HG03135 (cell line): ENCODE data around the gene PIGU.
"Not testable (repeated sequence)": the region's sequence is repeated elsewhere in the genome, so short reads cannot be mapped to it uniquely, and the experiment has no call there.

Source experiments
- ATAC-seq: cut with Tn5 transposase; IDR thresholded peaks from one replicate; pipeline ENCODE4 v1.9.1; 2021; ENCODE audit warnings: mild to moderate bottlenecking, moderate library complexity; ENCODE audit not compliant: unreplicated experiment

PIGU gene

DNA sequence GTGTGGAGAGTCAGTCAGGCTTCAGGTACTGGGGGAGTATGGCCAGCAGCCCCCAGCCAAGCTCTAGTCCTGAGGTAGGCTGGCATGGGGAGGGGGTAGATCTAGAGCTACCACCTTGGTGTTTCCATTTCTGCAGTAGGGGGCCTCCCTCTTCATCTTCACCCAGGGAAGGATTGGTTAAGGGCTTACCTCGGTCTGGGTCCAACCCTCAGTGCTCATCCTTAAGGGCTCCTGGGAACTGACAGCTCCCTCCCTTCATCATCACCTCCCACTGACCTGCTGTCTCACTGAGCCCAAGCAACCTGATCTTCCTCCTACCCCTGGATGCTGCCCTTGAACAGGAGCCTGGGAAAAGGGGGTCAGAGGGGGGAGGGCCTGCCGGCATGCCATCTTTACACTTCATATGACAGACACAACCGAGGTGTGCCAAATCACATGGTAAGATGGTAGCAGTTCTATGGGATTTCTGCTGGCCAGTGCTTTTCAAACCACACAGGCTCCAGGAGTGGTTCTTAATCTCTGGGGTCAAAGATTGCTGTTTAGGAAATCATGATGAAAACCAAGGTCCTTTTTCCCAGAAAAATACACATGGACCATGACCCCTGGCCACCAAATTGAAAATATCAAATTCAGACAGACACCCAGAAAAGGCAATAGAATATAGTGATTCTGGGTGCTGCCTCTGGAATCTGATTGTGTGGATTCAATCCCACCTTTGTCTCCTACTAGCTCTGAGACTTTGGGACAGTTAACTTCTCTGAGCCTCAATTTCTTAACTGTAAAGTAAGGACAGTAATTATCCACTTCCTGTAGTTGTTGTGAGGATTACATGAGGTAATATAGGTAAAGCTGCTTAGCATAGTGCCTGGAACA lies 30.3 kb upstream of the PIGU start:
- ATAC-seq = no peak

DNA sequence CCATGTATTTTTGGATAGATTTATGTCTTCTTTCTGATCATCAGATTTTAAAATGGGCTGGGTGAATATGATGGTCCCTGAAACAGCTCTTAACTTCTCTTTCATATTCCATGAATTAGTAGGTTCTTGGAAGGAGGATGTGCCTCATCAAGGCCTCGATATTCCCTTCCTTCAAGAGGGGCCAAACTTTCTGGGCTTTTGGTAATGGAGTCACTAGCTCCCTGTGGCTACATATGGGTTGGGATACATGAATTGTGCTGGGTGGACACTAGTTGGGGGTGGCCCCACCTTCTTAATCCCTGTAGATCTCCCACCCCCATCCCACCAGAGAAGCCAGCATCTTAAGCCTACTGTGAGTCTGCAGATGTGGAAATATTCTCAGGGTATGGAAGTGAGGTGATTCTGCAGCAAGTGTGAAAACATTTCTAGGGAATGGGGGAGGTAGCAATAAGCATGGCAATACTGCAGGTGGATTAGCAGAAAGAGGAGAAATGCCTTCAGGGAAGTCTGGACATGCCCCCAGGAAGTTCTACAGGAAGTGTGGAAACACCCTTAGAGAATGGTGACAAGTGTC lies 29.5 kb upstream of the PIGU start:
- ATAC-seq = no peak

GRCh38 chr20:34705397-34706301 lies 28.8 kb upstream of the PIGU start:
- no peak for ATAC-seq

DNA sequence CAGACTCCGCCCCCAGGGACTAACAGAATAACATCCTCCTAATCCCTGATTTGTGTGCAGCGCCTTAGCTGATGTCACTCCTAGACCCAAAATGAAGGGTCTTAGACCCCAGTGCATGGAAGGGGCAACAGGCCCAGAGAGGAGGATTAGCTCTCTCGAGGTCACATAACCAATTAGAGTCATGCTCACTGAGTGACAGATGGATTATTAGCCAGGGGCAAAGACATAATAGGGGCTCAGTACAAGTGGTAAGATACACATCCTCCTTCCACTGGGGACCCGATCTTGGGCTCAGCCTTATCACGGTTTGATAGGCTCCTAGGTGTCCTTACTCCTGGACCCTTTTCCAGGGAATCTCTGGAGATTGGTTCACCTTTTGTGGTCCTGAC lies 28.1 kb upstream of the PIGU start:
- no peak for ATAC-seq

DNA sequence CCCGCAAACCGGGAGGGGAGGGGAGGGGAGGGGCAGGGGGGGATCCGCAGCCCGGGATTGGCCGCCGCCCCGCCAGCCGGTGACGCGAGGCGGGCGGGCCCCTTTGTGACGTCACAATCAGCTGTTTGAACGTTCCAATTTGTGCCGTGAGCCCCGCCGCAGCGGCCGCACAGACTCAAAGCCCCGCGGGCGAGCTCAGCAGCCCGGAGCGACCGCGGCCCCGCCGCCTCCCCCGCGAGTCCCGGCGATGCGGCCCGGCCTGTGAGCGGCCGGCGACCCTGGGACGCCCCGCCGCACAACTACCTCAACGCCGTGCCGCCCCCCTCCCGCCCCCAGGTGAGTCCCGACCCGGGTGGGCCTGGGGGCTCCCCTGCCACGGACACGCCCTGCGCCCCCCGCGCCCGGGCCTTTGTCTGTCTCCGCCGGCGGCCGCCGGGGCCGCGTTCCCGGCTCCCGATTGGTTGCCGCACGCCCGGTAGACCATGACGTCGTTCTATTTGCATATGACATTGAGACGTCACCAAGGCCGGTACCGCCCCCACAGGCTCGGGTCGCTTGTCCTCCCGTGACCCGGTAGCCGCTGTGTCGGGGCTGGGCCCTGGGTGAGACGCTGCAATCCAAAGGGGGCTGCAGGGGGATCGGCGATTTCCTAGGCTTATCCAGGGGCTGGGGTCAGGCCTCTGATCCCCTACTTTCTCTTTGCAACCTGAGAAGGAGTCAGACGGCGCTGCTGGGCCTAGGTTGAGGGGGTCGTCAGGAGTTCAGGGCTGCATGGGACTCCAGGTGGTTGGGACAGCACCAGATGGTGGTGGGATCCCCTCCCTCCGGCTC lies 27.5 kb upstream of the PIGU start, which contains the start of gene TP53INP2:
TSS of gene TP53INP2 (plus strand) at position 168 of the 831 bp plus-strand sequence. CDS start 4,396 bp downstream, outside the sequence.
- peak; percentile 42 for ATAC-seq

DNA sequence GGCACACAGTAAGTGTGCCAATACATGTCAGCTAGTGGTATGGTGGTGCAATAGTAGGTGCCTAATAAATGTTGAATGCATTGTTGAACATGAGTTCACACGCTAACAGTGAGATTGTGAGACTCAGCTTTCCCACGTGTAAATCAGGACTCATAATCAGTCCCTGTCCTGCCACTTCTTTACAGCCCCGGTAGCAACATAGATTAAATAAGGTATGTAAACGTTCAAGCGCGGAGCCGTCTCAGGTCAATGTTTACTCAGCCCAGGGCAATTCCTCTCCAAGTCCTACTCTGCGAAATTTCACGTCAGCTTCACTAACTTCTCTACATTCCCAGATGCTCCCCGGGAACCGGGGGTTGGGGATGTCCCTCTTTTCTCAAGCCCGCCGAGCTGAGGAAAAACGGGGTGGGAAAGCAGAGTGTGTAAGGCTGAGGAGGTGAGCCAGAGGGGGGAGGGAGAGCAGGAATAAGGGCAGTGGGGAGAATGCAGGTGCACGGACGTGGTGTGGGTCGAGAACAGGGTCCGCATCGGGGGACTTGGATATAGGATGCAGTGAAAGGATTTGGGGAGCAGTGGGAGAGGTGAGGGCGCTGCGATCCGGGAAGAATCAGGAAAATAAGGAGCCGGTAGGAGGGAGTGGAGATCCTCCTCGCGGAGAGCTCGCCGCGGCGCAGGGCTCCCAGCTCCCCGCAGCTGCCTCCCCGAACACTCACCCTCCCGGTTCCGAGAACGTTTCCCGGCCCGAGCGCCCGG lies 26.7 kb upstream of the PIGU start:
- peak; percentile 3 for ATAC-seq

DNA sequence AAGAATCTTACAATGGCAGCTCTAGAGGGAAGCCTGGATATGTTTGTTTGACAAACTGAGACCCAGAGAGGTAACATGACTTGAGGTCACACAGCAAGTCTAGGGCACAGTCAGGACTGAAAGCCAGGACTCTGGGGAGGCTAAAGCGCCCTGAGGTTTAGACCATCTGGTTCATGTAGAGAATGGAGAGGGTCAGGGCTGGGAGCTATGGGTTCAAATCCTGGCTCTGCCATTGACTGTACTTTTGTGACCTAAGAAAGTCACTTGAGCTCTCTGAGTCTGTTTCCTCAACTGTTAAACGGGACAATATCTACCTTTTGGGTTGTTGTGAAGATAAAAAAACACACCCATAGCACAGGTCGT lies 26.1 kb upstream of the PIGU start:
- ATAC-seq = no peak

GRCh38 chr20:34701405-34702085 lies 24.7 kb upstream of the PIGU start:
- no peak for ATAC-seq

DNA sequence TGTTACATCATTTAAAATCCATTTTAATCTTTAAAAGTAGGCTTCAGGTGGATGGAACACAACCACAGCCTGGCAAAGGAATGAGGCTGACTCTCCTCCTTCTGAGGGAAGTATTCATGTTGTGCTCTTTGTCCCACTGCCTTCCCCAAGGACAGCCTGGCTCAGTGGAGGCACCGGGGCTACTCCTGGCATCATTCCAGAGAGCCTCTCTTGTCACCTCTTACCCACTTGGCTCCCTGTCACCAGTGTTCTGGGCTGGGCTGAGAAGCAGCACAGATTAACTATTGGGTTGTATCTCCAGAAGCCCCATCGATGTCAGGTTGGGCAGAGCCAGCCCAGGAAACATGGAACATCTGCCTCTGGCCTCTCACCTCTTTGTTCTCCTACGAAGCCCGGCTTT lies 16.5 kb upstream of the PIGU start:
- ATAC-seq = no peak

DNA sequence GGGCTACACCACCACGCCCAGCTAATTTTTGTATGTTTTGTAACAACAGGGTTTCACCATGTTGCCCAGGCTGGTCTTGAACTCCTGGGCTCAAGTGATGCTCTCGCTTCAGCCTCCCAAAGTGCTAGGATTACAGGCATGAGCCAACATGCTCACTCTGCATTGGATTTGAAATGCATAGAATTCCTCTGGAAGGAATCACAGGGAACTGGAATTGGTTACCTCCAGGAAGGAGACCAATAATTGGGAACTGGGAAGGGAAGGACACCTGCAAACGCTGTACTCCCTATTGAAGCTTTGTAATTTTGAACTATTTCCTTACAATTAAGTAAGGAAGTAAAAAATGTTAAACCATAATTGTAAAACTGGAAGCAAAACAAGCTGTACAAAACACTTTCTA lies 14.9 kb upstream of the PIGU start:
- ATAC-seq = no peak

- no peak for ATAC-seq
Observed at GRCh38 chr20:34689486-34689885, 12.6 kb upstream of the PIGU start.

DNA sequence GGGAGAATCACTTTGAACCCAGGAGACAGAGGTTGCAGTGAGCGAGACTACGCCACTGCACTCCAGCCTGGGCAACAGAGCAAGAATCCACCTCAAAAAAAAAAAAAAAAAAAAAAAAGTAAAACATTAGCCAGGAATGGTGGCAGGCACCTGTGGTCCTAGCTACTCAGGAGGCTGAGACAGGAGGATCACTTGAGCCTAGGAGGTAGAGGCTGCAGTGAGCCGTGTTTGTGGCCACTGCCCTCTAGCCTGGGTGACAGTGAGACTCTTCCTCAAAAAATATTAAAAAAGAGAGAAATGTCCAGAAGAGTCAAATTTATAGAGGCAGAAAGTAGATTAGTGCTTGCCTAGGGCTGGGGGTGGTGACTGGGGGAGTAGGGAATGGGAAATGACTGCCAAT lies 6.8 kb upstream of the PIGU start:
- ATAC-seq = no peak

DNA sequence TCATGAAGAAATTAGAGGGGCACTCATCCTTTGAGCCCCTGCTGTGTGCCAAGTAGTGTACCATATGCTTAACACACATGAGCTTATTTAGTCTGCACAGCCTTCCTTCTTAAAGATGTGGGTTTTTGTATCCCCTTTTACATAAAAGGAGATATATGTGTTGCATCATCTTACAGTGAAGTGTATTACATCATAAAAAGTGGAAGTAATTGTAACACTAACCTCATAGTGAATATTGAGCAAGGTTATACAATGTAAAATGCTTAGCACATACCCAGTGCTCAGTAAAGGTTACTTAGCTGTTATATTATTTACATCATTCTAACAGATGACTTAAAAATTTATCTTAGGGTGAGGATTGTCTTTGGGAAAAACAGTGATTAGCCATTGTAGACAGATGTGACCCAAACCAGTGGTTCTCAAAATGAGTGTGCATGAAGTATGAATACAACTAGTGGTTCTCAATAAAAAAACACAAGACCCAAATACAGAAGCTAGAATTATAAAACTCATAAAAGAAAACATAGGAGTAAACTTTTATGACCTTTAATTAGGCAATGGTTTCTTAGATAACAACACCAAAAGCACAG lies 3.8 kb upstream of the PIGU start:
- no peak for ATAC-seq

- ATAC-seq = no peak
Observed at GRCh38 chr20:34675993-34676641, 775 bp downstream of the PIGU start.

GRCh38 chr20:34675561-34675960 lies 1.3 kb downstream of the PIGU start:
- no peak for ATAC-seq

- ATAC-seq = no peak
Observed at GRCh38 chr20:34673412-34673811, 3.5 kb downstream of the PIGU start.

- ATAC-seq = no peak
Observed at GRCh38 chr20:34669094-34669493, 7.8 kb downstream of the PIGU start.

- ATAC-seq = not testable (repeated sequence)
Observed at GRCh38 chr20:34664751-34665150, 12.1 kb downstream of the PIGU start.
